Measurements from ENCODE around the gene C2. TPM values are rescaled to one million over a fixed set of nuclear protein-coding genes. Genes with fewer than 3 reads are reported as not detected.

Gene C2
- total and polyA plus RNA-seq, 10 donors: 17.2 to 173 (median 69.5) TPM

- Histone ChIP-seq H3K27me3 (replicated peaks in 1 of 7) (peaks cover 0 to 36% (median 0%) of the 10 kb centered on the region in 7 donors), H3K4me3 (peak within 1 kb of the TSS in 2 of 8 donors; percentile 11 to 18), H3K4me1 (peaks cover 0 to 19% (median 0%) of the 10 kb centered on the region in 6 donors), H3K9me3 (no peaks in the 10 kb centered on the region), H3K36me3 (peaks cover 0 to 52% (median 2%) of the 10 kb centered on the region in 6 donors), H3K27ac (peak within 1 kb of the TSS in 7 of 8 donors; percentile 57 to 79 (median 67))
- peak; percentile 70 for DNase-seq
- intact Hi-C loops (cut with DNase I; ENCODE audit: low total_unique reads): no loop called here
- TF ChIP-seq CTCF (IDR thresholded peaks at IDR 0.05 in 8 of 11, conservative IDR thresholded peaks at IDR 0.05 in 3 of 11): no peak
- peak in 2 of 3 donors; percentile 17 to 52 for TF ChIP-seq POLR2AphosphoS5 (IDR thresholded peaks at IDR 0.05)
- TF ChIP-seq POLR2A (IDR thresholded peaks at IDR 0.05): no peak
- WGBS, 5 donors: 50 to 57% (median 54%) methylated on average over 11 of the region's 11 CpGs
These were observed 18.2 kb downstream of the C2 start, which contains the start of gene CFB for GRCh38 chr6:31945507-31946369. CFB (plus strand) TSS chr6:31946095; CDS start chr6:31946222, 127 bp downstream.

GRCh38 chr6:31946370-31946885 lies 18.9 kb downstream of the C2 start:
- H3K27ac ChIP-seq: peak overlapping the region in 7 of 8 donors; percentile 57 to 79 (median 67)
- DNase-seq: peak; percentile 58
- 75 to 95% (median 78%) methylated on average over 11 of the region's 11 CpGs for WGBS, 5 donors
- peak overlapping the region in 2 of 8 donors; percentile 11 to 18 for H3K4me3 ChIP-seq
- intact Hi-C loops (cut with DNase I; ENCODE audit: low total_unique reads): no loop called here
- no peaks in the 10 kb centered on the region for H3K9me3 ChIP-seq
- TF ChIP-seq CTCF (IDR thresholded peaks at IDR 0.05 in 8 of 11, conservative IDR thresholded peaks at IDR 0.05 in 3 of 11) (no peak), POLR2AphosphoS5 (IDR thresholded peaks at IDR 0.05) (no peak), POLR2A (IDR thresholded peaks at IDR 0.05) (no peak)
- peaks cover 0 to 36% (median 0%) of the 10 kb centered on the region in 7 donors for H3K27me3 ChIP-seq (replicated peaks in 1 of 7)
- H3K36me3 ChIP-seq: peaks cover 0 to 56% (median 8%) of the 10 kb centered on the region in 6 donors
- peaks cover 0 to 19% (median 0%) of the 10 kb centered on the region in 6 donors for H3K4me1 ChIP-seq

- peaks cover 0 to 64% (median 16%) of the 10 kb centered on the region in 6 donors for H3K36me3 ChIP-seq
- TF ChIP-seq POLR2AphosphoS5 (IDR thresholded peaks at IDR 0.05) (peak in 1 of 3 donors; percentile 58), POLR2A (IDR thresholded peaks at IDR 0.05) (no peak), CTCF (IDR thresholded peaks at IDR 0.05 in 8 of 11, conservative IDR thresholded peaks at IDR 0.05 in 3 of 11) (no peak)
- peaks cover 0 to 32% (median 0%) of the 10 kb centered on the region in 7 donors for H3K27me3 ChIP-seq (replicated peaks in 1 of 7)
- no peaks in the 10 kb centered on the region for H3K9me3 ChIP-seq
- peaks cover 0 to 19% (median 0%) of the 10 kb centered on the region in 6 donors for H3K4me1 ChIP-seq
- intact Hi-C loops (cut with DNase I; ENCODE audit: low total_unique reads): no loop called here
- peak overlapping the region in 3 of 8 donors; percentile 57 to 79 (median 67) for H3K27ac ChIP-seq
- H3K4me3 ChIP-seq: no peak overlapping the region
- peak; percentile 41 for DNase-seq
- 86 to 94% (median 89%) methylated on average over 24 of the region's 24 CpGs for WGBS, 5 donors
These were observed 19.7 kb downstream of the C2 start for GRCh38 chr6:31947070-31947675.
